Measurements from ENCODE around the gene ANXA10.

- TF ChIP-seq SP1 (IDR thresholded peaks at IDR 0.05), result no peak
- TF ChIP-seq HDGF (IDR thresholded peaks at IDR 0.05; ENCODE audit: borderline replicate concordance), result no peak
- no peak for TF ChIP-seq SUZ12 (IDR thresholded peaks at IDR 0.05)
- TF ChIP-seq L3MBTL2 (conservative IDR thresholded peaks at IDR 0.05), result no peak
- no peak for TF ChIP-seq NFRKB (IDR thresholded peaks at IDR 0.05)
- no peak for TF ChIP-seq TARDBP (IDR thresholded peaks at IDR 0.05)
- no peak for TF ChIP-seq FOXM1 (IDR thresholded peaks at IDR 0.05; ENCODE audit: borderline replicate concordance)
- no peak for TF ChIP-seq ELF4 (IDR thresholded peaks at IDR 0.05)
- no peak for TF ChIP-seq FOXK2 (IDR thresholded peaks at IDR 0.05)
- no peak for TF ChIP-seq ZNF384 (IDR thresholded peaks at IDR 0.05)
- TF ChIP-seq FOXA1 (IDR thresholded peaks at IDR 0.05), result no peak
- no peak for TF ChIP-seq BHLHE40 (IDR thresholded peaks at IDR 0.05; ENCODE audit: borderline replicate concordance)
Observed at GRCh38 chr4:168221301-168221700, 129.0 kb downstream of the ANXA10 start.
